Activated naive CD4-positive, alpha-beta T cell treated with anti-CD3 and anti-CD28 coated beads, Interleukin-2, amount 50 U/mL, for 24 hours (primary cell): ENCODE data around the gene TXNL1.

Experiments
- H3K27ac Mint-ChIP-seq: one replicate; pipeline ENCODE4 v1.8.0; 2021; ENCODE audit warnings: mild to moderate bottlenecking, mixed read lengths
- H3K27me3 Mint-ChIP-seq: one replicate; pipeline ENCODE4 v1.8.0; 2021; ENCODE audit warnings: mixed read lengths
- H3K36me3 Mint-ChIP-seq: one replicate; pipeline ENCODE4 v1.8.0; 2021; ENCODE audit warnings: mixed read lengths
- H3K4me1 Mint-ChIP-seq: one replicate; pipeline ENCODE4 v1.8.0; 2021; ENCODE audit warnings: mixed read lengths
- H3K4me3 Mint-ChIP-seq: one replicate; pipeline ENCODE4 v1.8.0; 2021; ENCODE audit warnings: mild to moderate bottlenecking, mixed read lengths
- H3K9me3 Mint-ChIP-seq: one replicate; pipeline ENCODE4 v1.8.0; 2021; ENCODE audit warnings: mixed read lengths

The TXNL1 gene

DNA sequence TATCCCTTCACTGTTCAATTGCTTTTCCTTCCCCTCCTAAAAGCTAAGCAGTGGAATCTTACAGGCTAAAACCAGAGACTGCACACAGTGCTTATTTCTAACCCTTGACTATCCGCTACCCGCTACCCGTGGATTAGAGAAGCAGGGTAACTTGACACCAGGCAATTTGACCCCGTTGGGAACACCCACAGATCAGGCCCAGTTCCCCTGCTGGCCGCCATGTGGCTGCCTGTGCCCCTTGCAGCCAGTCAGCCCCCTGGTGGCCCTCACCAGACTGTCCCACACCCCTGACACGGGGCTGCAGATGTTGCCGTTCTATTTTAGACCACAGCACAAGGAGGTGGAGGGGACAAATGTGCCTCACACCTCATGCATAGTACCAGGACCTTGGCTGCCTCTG is 74.8 kb downstream of the TXNL1 start:
- H3K4me1 Mint-ChIP-seq = no peaks in the 10 kb centered on the region
- no peak overlapping the region for H3K27ac Mint-ChIP-seq
- H3K9me3 Mint-ChIP-seq = no peaks in the 10 kb centered on the region
- no peak overlapping the region for H3K4me3 Mint-ChIP-seq
- H3K27me3 Mint-ChIP-seq = peaks cover 5% of the 10 kb centered on the region
- no peaks in the 10 kb centered on the region for H3K36me3 Mint-ChIP-seq

GRCh38 chr18:56562479-56562878 is 75.9 kb downstream of the TXNL1 start:
- no peaks in the 10 kb centered on the region for H3K36me3 Mint-ChIP-seq
- H3K27me3 Mint-ChIP-seq = peaks cover 10% of the 10 kb centered on the region
- H3K4me3 Mint-ChIP-seq = no peak overlapping the region
- H3K9me3 Mint-ChIP-seq = no peaks in the 10 kb centered on the region
- no peaks in the 10 kb centered on the region for H3K4me1 Mint-ChIP-seq
- H3K27ac Mint-ChIP-seq = no peak overlapping the region

DNA sequence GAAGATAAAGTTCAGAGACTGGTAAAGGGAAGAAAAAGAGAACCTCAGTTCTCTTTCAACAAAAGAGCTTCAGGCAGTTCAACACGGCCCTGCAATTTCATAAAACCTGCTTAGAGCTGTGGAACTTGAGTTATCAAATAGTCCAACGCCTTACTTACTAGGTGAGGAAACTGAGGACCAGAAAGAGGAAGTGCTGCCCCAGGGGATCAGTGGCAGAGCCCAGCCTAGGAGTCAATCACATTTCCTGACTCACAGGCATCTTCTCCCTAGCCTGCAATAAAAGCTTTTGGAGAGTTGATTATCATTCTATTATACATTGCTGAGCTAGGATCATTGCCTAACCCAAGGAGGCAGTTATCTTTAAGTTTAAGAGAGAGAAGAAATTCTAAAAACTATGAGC is 77.4 kb downstream of the TXNL1 start:
- Mint-ChIP-seq H3K9me3 (no peaks in the 10 kb centered on the region), H3K36me3 (no peaks in the 10 kb centered on the region), H3K27me3 (peaks cover 9% of the 10 kb centered on the region), H3K27ac (no peak overlapping the region), H3K4me3 (no peak overlapping the region), H3K4me1 (no peaks in the 10 kb centered on the region)

DNA sequence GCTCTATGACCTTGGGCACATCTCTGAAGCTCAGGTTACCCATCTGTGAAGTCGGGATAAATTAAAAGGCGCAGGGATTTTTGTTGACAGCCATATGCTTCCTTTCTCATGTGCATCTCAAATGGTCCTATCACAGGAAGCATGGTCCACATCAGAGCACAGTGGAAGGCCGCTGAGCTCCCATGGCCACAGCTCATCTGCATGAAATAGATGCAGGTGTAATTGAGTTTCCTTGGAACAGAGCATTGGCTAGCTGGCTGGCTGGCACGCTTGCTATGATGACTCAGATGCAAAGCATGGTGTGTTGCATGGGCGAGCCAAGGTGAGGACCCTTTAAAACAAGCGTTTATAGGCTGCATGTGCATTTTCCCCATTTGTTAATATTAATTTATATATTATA is 79.3 kb downstream of the TXNL1 start:
- Mint-ChIP-seq H3K4me1 (no peaks in the 10 kb centered on the region), H3K27ac (no peak overlapping the region), H3K9me3 (no peaks in the 10 kb centered on the region), H3K36me3 (no peaks in the 10 kb centered on the region), H3K27me3 (peaks cover 9% of the 10 kb centered on the region), H3K4me3 (no peak overlapping the region)

DNA sequence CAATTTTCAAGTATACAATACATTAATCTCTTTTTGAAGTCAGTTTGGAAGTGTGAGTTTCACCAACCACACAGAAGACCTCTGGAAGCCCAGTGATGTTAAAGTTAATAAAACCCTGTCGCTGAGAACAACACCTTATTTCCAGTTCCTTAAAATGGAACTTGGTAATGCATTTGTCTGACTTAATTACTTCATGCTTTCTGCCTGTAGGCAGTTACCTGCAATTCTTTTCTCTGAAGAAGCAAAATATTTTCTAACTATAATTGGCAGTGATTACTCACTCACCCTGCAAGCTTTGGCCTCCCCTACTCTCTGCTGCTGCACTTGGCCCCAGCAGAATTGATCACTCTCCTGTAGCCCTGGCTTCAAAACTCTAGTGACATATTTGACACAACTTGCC is 81.5 kb downstream of the TXNL1 start:
- Mint-ChIP-seq H3K27me3 (peaks cover 9% of the 10 kb centered on the region), H3K4me1 (no peaks in the 10 kb centered on the region), H3K27ac (no peak overlapping the region), H3K4me3 (no peak overlapping the region), H3K36me3 (no peaks in the 10 kb centered on the region), H3K9me3 (no peaks in the 10 kb centered on the region)

DNA sequence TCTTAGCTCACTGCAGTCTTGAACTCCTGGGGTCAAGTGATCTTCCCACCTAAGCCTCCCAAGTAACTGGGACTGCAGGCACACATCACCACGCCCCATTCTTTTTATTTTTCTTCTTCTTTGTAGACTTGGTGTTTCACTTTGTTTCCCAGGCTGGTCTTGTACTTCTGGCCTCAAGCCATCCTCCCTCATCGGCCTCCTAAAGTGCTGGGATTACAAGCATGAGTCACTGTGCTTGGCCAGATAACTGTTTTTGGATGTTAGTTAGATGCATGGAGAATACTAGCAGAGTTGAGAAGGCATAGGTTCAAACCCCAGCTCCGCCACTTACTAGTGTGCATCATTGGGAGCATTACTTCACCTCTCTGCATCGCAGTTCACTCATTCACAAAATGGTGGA is 88.3 kb downstream of the TXNL1 start:
- Mint-ChIP-seq H3K36me3 (no peaks in the 10 kb centered on the region), H3K4me1 (no peaks in the 10 kb centered on the region)

More for the DNA sequence above, 88.3 kb downstream of the TXNL1 start:
- H3K4me3 Mint-ChIP-seq = no peak overlapping the region
- H3K27me3 Mint-ChIP-seq = no peaks in the 10 kb centered on the region
- H3K9me3 Mint-ChIP-seq = no peaks in the 10 kb centered on the region
- no peak overlapping the region for H3K27ac Mint-ChIP-seq
